ENCODE measurements around the gene MYOCOS.
A peak's percentile ranks its signal among the peaks of the same experiment; 100 is the strongest.

Gene MYOCOS

GRCh38 chr1:171625225-171625624, 3.2 kb downstream of the MYOCOS start:
- no peak for DNase-seq (ENCODE audit: low spot score)

DNA sequence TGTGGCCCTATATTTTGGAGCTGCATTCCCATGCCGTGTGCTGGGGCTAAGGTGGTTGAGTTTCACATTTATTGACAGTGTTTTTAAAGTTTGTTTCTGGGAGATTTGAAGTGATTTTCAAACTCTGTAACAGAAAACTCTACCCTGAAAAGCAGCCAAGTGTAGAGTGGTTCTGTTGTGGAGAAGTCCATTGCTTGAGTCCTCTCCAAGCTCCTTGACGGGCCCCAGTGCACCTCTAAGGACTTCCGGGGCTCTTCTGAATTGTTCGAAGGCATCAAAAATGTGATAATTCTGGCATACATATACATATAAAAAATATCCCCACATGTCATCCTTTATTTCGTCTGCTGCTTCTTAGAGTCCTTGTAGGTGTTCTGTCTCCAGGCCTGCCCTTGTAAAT, 5.0 kb downstream of the MYOCOS start:
- DNase-seq (ENCODE audit: low spot score) = no peak

DNA sequence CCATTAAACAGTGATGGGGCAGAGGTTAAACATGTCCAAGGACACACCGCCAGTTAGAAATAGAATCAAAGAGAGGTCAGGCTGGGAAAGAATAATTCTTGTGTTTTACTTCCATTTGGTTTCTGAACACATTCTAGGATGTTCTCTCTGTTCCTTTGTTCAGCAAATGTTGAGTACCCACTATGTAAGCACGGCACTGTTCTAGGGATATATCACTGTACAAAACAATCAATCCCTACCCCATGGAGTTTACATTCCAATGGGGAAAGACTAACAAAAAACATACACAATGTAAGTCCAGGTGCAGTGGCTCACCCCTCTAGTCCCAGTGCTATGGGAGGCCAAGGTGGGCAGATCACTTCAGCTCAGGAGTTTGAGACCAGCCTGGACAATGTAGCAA, 6.2 kb downstream of the MYOCOS start:
- no peak for DNase-seq (ENCODE audit: low spot score)

- no peak for DNase-seq (ENCODE audit: low spot score)
Observed at GRCh38 chr1:171635661-171636060, 13.6 kb downstream of the MYOCOS start.

- no peak for DNase-seq (ENCODE audit: low spot score)
Observed at GRCh38 chr1:171636141-171636540, 14.1 kb downstream of the MYOCOS start.

DNA sequence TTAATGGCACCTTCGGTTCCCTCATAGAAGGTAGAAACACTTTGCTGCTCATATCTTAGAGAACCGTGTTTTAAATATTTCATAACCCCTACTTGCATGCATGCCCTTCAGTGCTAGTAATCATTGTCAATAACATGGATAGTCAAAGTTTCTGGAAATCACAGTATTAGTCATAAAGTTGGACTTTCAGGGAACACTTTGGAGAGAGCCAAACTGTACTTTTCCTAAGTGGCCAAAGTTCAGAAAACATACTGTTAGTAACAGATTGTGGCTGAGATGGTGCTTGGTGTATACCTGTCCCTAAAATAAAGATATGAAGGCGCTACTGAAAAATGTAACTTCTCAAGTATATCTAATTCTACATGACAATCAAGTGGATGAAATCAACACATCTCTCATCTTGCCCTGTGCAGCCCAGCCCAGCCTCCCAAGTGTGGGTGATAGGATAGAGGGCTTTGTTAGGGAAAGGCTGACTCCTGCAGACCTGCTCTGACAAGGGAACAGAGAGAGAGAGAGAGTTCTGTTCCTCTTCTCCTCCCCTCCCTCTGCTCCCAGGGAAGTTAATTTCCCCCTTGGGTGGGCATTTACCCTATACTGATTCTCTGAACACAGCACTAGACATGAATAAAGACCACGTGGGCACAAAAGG, 16.0 kb downstream of the MYOCOS start:
- no peak for DNase-seq (ENCODE audit: low spot score)

- DNase-seq (ENCODE audit: low spot score) = no peak
Observed at GRCh38 chr1:171640225-171640624, 18.2 kb downstream of the MYOCOS start.

- no peak for DNase-seq (ENCODE audit: low spot score)
Observed at GRCh38 chr1:171641076-171641864, 19.2 kb downstream of the MYOCOS start.

DNA sequence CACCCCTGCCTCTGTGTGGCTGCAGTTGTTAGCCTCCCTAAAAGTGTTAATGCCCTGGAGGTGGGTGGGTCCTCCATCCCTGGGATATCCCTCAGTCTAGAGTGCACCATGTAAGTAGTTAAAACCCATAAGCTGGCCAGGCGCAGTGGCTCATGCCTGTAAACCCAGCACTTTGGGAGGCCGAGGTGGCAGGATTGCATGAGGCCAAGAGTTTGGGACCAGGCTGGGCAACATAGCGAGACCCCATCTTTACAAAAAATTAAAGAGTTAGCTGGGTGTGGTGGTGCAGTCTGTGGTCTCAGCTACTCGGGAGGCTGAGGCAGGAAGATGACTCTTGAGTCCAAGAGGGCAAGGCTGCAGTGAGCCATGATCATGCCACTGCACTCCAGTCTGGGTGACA, 20.2 kb downstream of the MYOCOS start:
- no peak for DNase-seq (ENCODE audit: low spot score)

DNA sequence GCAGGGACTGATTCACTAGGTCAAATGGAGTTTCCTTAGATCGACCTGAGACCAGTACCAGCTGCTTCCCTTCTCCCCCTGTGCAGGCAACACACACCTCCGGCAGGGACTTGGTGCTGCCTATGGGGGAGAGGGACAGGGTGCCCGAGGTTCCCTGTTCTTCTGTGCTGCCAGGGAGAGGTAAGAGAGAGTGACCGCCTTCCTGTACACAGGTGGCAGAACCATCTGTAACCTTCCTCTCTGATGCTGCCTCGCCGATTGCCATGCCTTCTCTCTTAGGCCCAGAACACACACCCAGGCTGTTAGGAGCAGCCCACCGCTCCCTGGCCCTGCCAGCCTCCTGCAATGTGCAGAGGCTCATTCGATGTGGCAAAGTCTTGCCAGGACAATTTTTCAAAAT, 21.1 kb downstream of the MYOCOS start:
- no peak for DNase-seq (ENCODE audit: low spot score)

- DNase-seq (ENCODE audit: low spot score) = peak; percentile 72
Observed at GRCh38 chr1:171644805-171645483, 22.9 kb downstream of the MYOCOS start.

- no peak for DNase-seq (ENCODE audit: low spot score)
Observed at GRCh38 chr1:171645553-171646248, 23.7 kb downstream of the MYOCOS start.

DNA sequence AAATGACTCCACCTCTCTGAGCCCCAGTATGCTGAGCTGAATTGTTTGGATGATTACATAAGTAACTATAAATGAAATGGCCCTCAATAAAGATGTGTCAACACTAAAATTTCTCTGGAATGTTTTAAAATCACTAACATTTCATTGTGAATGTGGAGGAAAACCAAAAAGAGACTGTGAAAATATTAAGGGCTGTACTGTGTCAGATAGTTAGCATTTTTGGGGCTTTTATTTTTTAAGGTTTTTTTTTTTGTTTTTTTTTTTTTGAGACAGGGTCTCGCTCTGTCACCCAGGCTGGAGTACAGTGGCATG, 24.2 kb downstream of the MYOCOS start:
- no peak for DNase-seq (ENCODE audit: low spot score)

DNA sequence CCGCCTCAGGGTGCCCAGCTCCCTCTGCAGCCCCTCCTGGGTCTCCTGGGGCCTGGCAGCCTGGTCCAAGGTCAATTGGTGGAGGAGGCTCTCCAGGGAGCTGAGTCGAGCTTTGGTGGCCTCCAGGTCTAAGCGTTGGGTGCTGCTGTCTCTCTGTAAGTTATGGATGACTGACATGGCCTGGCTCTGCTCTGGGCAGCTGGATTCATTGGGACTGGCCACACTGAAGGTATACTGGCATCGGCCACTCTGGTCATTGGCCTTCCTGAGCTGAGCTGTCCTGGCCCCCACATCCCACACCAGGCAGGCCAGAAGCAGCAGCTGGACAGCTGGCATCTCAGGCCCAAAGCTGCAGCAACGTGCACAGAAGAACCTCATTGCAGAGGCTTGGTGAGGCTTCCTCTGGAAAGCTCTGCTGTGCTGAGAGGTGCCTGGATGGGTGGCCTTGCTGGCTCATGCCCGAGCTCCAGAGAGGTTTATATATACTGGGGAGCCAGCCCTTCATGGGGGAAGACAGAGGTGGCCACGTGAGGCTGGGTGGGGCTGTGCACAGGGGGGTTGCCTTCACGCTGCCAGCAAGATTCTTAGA, 30.3 kb downstream of the MYOCOS start, which contains the start of gene MYOC:
TSS of gene MYOC (minus strand) at position 455 of the 589 bp plus-strand sequence. CDS start at position 378, 77 bp downstream.
- no peak for DNase-seq (ENCODE audit: low spot score)

DNA sequence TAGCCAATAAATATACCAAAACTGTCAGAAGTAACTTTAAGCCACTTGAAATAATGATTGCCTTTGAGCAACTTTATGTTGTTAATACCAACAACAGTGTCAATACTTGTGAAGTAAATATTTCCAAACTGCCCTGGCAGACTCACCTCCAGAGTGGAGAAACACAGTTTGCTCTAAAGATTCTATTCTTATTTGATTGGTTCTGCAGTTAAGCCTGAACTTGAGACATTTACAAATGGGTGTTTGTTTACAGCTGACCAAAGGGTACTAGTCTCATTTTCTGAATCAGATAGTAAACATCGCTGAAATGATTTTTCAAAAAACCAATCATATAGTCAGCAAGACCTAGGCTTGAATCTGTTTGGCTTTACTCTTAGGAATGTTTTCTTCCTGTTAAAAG, 31.8 kb downstream of the MYOCOS start:
- no peak for DNase-seq (ENCODE audit: low spot score)

GRCh38 chr1:171654201-171654941, 32.3 kb downstream of the MYOCOS start:
- no peak for DNase-seq (ENCODE audit: low spot score)

GRCh38 chr1:171654942-171655745, 33.1 kb downstream of the MYOCOS start:
- no peak for DNase-seq (ENCODE audit: low spot score)

DNA sequence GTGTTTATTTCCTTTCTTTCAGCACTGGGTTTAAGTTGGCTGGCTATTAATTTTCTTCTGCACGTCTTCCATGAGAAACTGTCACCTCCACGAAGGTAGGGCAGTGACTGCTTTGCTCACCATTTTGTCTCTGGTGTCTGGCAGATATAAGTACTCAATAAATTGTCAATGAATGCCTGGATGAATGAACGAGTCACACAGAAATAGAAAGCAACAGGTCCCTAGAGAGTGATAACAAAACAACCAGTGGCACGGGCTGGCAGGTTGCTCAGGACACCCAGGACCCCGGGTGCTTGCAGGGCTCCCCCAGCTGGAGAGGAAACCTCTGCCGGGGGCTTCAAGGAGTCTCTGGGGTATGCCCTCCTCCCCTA, 33.7 kb downstream of the MYOCOS start:
- no peak for DNase-seq (ENCODE audit: low spot score)

DNA sequence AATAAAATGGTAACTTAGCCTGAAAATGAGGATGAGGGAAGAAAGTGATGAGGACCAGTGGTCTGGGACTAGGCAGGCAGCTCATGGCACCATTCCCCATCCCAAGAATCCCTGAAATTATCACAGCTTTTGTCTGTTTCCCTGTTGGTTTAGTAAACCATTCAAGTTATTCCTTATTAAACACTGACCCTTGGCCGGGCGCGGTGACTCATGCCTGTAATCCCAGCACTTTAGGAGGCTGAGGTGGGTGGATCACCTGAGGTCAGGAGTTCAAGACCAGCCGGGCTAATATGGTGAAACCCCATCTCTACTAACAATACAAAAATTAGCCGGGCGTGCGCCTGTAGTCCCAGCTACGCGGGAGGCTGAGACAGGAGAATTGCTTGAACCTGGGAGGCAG, 34.2 kb downstream of the MYOCOS start:
- peak; percentile 11 for DNase-seq (ENCODE audit: low spot score)

DNA sequence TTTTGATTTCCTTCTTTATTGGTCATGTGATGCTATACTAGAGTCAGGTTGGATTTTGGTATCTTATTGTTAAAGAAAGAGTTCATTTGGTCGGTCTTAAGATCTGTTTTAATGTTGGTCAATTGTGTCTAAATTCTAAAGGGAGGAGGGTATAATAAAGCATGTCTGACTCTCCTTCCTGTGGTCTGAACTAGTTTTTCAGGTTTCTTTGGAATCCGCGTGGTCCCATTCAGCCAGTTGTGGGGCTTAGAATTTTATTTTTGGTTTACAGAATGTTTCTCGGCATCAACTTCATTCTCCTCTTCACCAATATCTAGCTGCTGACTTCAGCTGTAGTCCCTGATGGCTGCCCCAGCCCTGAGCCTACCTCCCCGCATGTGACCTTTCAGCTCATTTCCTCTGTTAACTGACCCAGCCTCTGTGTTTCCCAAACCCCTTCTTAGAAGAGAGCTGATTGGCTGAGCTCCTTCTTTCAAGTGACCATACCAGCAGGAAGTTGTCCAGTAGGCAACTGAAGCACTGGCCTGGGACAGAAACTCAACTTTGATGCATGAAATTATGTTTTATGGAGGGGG, 39.1 kb downstream of the MYOCOS start:
- no peak for DNase-seq (ENCODE audit: low spot score)

Data from LoVo (cell line).